Caco-2 (cell line): ENCODE data around the gene SLU7. TPM values are rescaled to one million over a fixed set of nuclear protein-coding genes. Genes with fewer than 3 reads are reported as not detected.

ENCODE experiments used
- BruUV-seq: library from RNA; stranded (reverse); fragments of 400-500 nt; replicated peaks from 2 replicates; lab custom pipeline; 2021; lab: Mats Ljungman, UMichigan
- CTCF ChIA-PET: fragments of 300-600 bp; sonication (Branson Sonifier 250); formaldehyde crosslinking; loops from one replicate; lab custom pipeline; 2022; ENCODE audit warnings: antibody characterized with exemption; lab: Charles Lee
- POLR2A ChIA-PET: fragments of 300-600 bp; sonication (Branson Sonifier 250); formaldehyde crosslinking; loops from one replicate; lab custom pipeline; 2022; ENCODE audit warnings: antibody characterized with exemption; lab: Charles Lee
- DNase-seq, 2 experiments: peaks; one replicate each; pipeline versions ENCODE4 v3.0.0 to v3.0.0-alpha.2; 2020 to 2022
- H3K27me3 ChIP-seq: replicated peaks from 2 replicates; pipeline ENCODE4 v1.6.0; 2011; ENCODE audit warnings: low read length; ENCODE audit not compliant: control insufficient read depth, insufficient read depth
- H3K36me3 ChIP-seq: 2 replicates; pipeline ENCODE4 v1.5.1; 2011; ENCODE audit warnings: low read length; ENCODE audit not compliant: control insufficient read depth, insufficient read depth
- H3K4me1 ChIP-seq: fragments of 250-450 bp; sonication (Bioruptor Pico); 2 replicates; pipeline ENCODE4 v1.5.1; 2020; ENCODE audit warnings: mild to moderate bottlenecking
- H3K4me3 ChIP-seq: 2 replicates; pipeline ENCODE4 v1.5.1; 2011; ENCODE audit warnings: low read depth, mild to moderate bottlenecking, control low read depth, low read length
- H3K9me3 ChIP-seq: fragments of 250-450 bp; sonication (Bioruptor Pico); 2 replicates; pipeline ENCODE4 v1.5.1; 2020; ENCODE audit warnings: mild to moderate bottlenecking, moderate library complexity
- H3K27ac Mint-ChIP-seq: one replicate; pipeline ENCODE4 v1.8.0; 2022; ENCODE audit warnings: mixed read lengths; ENCODE audit not compliant: unreplicated experiment
- H3K27me3 Mint-ChIP-seq: one replicate; pipeline ENCODE4 v1.8.0; 2022; ENCODE audit warnings: mixed read lengths; ENCODE audit not compliant: insufficient read depth, unreplicated experiment
- H3K36me3 Mint-ChIP-seq: one replicate; pipeline ENCODE4 v1.8.0; 2022; ENCODE audit warnings: mild to moderate bottlenecking, mixed read lengths; ENCODE audit not compliant: insufficient read depth, unreplicated experiment
- H3K4me1 Mint-ChIP-seq: one replicate; pipeline ENCODE4 v1.8.0; 2022; ENCODE audit warnings: low read depth, mixed read lengths; ENCODE audit not compliant: unreplicated experiment
- H3K4me3 Mint-ChIP-seq: one replicate; pipeline ENCODE4 v1.8.0; 2022; ENCODE audit warnings: mild to moderate bottlenecking, moderate library complexity, mixed read lengths; ENCODE audit not compliant: unreplicated experiment
- H3K9me3 Mint-ChIP-seq: one replicate; pipeline ENCODE4 v1.8.0; 2022; ENCODE audit warnings: mixed read lengths; ENCODE audit not compliant: unreplicated experiment
- CTCF ChIP-seq, 2 experiments: fragments of 200-600 bp in 1 of 2; IDR thresholded peaks; 1 replicate in 1 of 2; 2 replicates in 1 of 2; pipeline versions ENCODE4 v1.5.1 to v1.8.0; 2011 to 2022; ENCODE audit warnings: antibody characterized with exemption in 1 of 2, control low read depth in 1 of 2, inconsistent platforms in 1 of 2, low read depth in 1 of 2, low read length in 1 of 2, mild to moderate bottlenecking in 1 of 2, moderate library complexity in 1 of 2; ENCODE audit not compliant: insufficient read depth in 1 of 2, severe bottlenecking in 1 of 2, unreplicated experiment in 1 of 2
- intact Hi-C: fragments of 100-400 bp; cut with micrococcal nuclease; formaldehyde crosslinking; loops from one replicate; pipeline ENCODE4 v1.10.0; 2022; ENCODE audit not compliant: unreplicated experiment
- total RNA-seq: library from RNA; stranded (reverse); gene quantifications from 2 replicates; pipeline ENCODE4 v1.2.3, GENCODE V29; 2022

SLU7 gene
- total RNA-seq, 1 experiment from 2014 or later, result 55.0 TPM

GRCh38 chr5:160379511-160379910 lies 39.4 kb downstream of the SLU7 start:
- H3K4me1 Mint-ChIP-seq, result no peaks in the 10 kb centered on the region
- H3K36me3 Mint-ChIP-seq, result no peaks in the 10 kb centered on the region
- TF ChIP-seq CTCF (IDR thresholded peaks at IDR 0.05; ENCODE audit: insufficient read depth in 1 of 2, low read depth in 1 of 2, low read length in 1 of 2, severe bottlenecking in 1 of 2, unreplicated experiment in 1 of 2), result no peak
- peaks cover 10% of the 10 kb centered on the region for H3K27me3 Mint-ChIP-seq
- H3K9me3 Mint-ChIP-seq, result no peaks in the 10 kb centered on the region
- no peak overlapping the region for H3K4me3 Mint-ChIP-seq
- H3K4me1 ChIP-seq, result no peaks in the 10 kb centered on the region
- no peaks in the 10 kb centered on the region; the same call in 1 of the 2 replicates for H3K27me3 ChIP-seq
- no peaks in the 10 kb centered on the region for H3K36me3 ChIP-seq
- no peak overlapping the region for H3K27ac Mint-ChIP-seq
- H3K9me3 ChIP-seq, result no peaks in the 10 kb centered on the region
- ChIA-PET CTCF (interaction anchor here (0.6 to 1.2 kb wide), 2 partner anchors 10 to 11 kb away, joined by 4 read pairs; no protein-coding TSS in a partner anchor), POLR2A (no interaction called here)
- intact Hi-C loops, result no loop called here
- BruUV-seq, result no TSS peak
- H3K4me3 ChIP-seq, result no peak overlapping the region
- DNase-seq, result no peak

- Histone ChIP-seq H3K4me3 (no peak overlapping the region), H3K27me3 (no peaks in the 10 kb centered on the region; the same call in 1 of the 2 replicates), H3K4me1 (no peaks in the 10 kb centered on the region), H3K36me3 (no peaks in the 10 kb centered on the region), H3K9me3 (no peaks in the 10 kb centered on the region)
- BruUV-seq, result no TSS peak
- peaks cover 12% of the 10 kb centered on the region for H3K27me3 Mint-ChIP-seq
- POLR2A ChIA-PET, result no interaction called here
- no peak for TF ChIP-seq CTCF (IDR thresholded peaks at IDR 0.05; ENCODE audit: insufficient read depth in 1 of 2, low read depth in 1 of 2, low read length in 1 of 2, severe bottlenecking in 1 of 2, unreplicated experiment in 1 of 2)
- no peak overlapping the region for H3K27ac Mint-ChIP-seq
- DNase-seq, result no peak
- intact Hi-C loops, result no loop called here
- CTCF ChIA-PET, result no interaction called here
- H3K4me3 Mint-ChIP-seq, result no peak overlapping the region
- H3K9me3 Mint-ChIP-seq, result no peaks in the 10 kb centered on the region
- H3K4me1 Mint-ChIP-seq, result no peaks in the 10 kb centered on the region
- no peaks in the 10 kb centered on the region for H3K36me3 Mint-ChIP-seq
These were observed 40.6 kb downstream of the SLU7 start for GRCh38 chr5:160378330-160378729.

GRCh38 chr5:160377651-160378050 lies 41.2 kb downstream of the SLU7 start:
- Mint-ChIP-seq H3K4me1 (no peaks in the 10 kb centered on the region), H3K36me3 (no peaks in the 10 kb centered on the region), H3K27me3 (peaks cover 12% of the 10 kb centered on the region), H3K4me3 (no peak overlapping the region), H3K9me3 (no peaks in the 10 kb centered on the region), H3K27ac (no peak overlapping the region)
- no peaks in the 10 kb centered on the region for H3K9me3 ChIP-seq
- ChIA-PET CTCF (no interaction called here), POLR2A (no interaction called here)
- intact Hi-C loops, result no loop called here
- H3K4me3 ChIP-seq, result no peak overlapping the region
- no peaks in the 10 kb centered on the region for H3K36me3 ChIP-seq
- no TSS peak for BruUV-seq
- H3K27me3 ChIP-seq, result no peaks in the 10 kb centered on the region; the same call in 1 of the 2 replicates
- no peaks in the 10 kb centered on the region for H3K4me1 ChIP-seq
- no peak for TF ChIP-seq CTCF (IDR thresholded peaks at IDR 0.05; ENCODE audit: insufficient read depth in 1 of 2, low read depth in 1 of 2, low read length in 1 of 2, severe bottlenecking in 1 of 2, unreplicated experiment in 1 of 2)
- no peak for DNase-seq
